ENCODE data around the gene KCNS3.
A peak's percentile ranks its signal among the peaks of the same experiment; 100 is the strongest.

DNA sequence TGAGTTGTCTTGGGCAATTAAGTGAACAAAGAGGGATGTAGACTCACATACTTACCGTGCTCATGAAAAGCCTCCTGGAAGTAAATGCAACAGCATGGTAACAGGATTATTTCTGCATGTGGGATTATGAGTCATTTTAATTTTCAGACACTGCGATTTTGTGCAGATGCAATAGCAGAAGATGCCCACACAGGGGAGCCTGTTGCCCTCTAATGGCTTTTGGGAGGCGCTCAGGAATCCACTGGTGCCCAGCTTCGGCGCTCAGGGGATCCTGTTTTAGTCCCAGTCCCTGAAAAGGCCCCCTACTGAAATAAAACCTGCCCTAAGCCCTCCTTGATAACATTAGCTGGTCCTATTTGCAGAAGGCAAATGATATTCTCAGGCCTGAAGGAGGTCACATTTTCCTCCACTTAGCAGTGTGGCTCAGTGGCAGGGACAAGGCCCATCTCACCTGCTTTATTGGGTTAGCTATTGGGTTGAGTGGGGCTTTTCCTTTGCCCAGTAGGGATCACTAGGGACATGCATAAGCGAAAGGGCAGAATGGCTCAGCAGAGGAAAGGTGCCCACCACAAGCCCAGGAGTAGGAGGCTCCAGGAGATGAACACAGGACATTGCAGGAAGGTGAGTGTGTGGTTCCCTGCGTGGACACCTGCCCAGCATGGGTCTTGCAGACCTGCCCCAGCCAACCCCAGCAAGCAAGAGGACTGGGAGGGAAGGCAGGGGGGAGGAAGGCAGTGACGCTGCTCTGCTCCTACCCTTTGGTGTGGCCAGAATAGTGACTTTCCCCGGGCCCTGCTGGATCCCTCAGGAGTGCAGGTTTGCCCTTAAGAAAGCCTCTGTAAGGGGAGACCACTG, 26.5 kb upstream of the KCNS3 start:
- TF ChIP-seq SMC3 (IDR thresholded peaks at IDR 0.05; ENCODE audit: low read depth, low read length) (peak; percentile 99), FOS (IDR thresholded peaks at IDR 0.05; ENCODE audit: low read depth, low read length) (0 out of 2 replicates have a peak, but pooled peaks have one; percentile 23), POLR2A (IDR thresholded peaks at IDR 0.05; ENCODE audit: low read depth, low read length) (peak; percentile 71), RCOR1 (IDR thresholded peaks at IDR 0.05; ENCODE audit: insufficient replicate concordance, low read length) (no peak), CHD1 (IDR thresholded peaks at IDR 0.05; ENCODE audit: low read depth, low read length) (peak; percentile 89; the same call in 1 of the 2 replicates)
- TF ChIP-seq, protein P1, sequence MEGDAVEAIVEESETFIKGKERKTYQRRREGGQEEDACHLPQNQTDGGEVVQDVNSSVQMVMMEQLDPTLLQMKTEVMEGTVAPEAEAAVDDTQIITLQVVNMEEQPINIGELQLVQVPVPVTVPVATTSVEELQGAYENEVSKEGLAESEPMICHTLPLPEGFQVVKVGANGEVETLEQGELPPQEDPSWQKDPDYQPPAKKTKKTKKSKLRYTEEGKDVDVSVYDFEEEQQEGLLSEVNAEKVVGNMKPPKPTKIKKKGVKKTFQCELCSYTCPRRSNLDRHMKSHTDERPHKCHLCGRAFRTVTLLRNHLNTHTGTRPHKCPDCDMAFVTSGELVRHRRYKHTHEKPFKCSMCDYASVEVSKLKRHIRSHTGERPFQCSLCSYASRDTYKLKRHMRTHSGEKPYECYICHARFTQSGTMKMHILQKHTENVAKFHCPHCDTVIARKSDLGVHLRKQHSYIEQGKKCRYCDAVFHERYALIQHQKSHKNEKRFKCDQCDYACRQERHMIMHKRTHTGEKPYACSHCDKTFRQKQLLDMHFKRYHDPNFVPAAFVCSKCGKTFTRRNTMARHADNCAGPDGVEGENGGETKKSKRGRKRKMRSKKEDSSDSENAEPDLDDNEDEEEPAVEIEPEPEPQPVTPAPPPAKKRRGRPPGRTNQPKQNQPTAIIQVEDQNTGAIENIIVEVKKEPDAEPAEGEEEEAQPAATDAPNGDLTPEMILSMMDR (conservative IDR thresholded peaks at IDR 0.05; ENCODE audit: low read depth, low read length): peak; percentile 98
- TF ChIP-seq, protein P2, sequence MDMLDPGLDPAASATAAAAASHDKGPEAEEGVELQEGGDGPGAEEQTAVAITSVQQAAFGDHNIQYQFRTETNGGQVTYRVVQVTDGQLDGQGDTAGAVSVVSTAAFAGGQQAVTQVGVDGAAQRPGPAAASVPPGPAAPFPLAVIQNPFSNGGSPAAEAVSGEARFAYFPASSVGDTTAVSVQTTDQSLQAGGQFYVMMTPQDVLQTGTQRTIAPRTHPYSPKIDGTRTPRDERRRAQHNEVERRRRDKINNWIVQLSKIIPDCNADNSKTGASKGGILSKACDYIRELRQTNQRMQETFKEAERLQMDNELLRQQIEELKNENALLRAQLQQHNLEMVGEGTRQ (IDR thresholded peaks at IDR 0.05; ENCODE audit: low read depth, low read length): no peak

Data from IMR-90 (cell line).